Eye (tissue), 1 donor: ENCODE measurements around the gene MBOAT7.

ENCODE experiments used
- DNase-seq: peaks from one replicate; pipeline ENCODE4 v3.0.0-alpha.2; 2015

The MBOAT7 gene

GRCh38 chr19:54137699-54138488 is 51.5 kb downstream of the MBOAT7 start, which contains the start of gene CNOT3:
TSS of gene CNOT3 (plus strand) at chr19:54137762. CDS start at chr19:54142979, 5,217 bp downstream.
- no peak for DNase-seq

- peak; percentile 100 for DNase-seq
Measured at GRCh38 chr19:54136864-54137698, 52.3 kb downstream of the MBOAT7 start.

- DNase-seq = no peak
Measured at GRCh38 chr19:54136086-54136863, 53.1 kb downstream of the MBOAT7 start.

GRCh38 chr19:54133957-54134590 is 55.3 kb downstream of the MBOAT7 start:
- DNase-seq = no peak

GRCh38 chr19:54133312-54133956 is 55.9 kb downstream of the MBOAT7 start:
- peak; percentile 66 for DNase-seq

- no peak for DNase-seq
Measured at GRCh38 chr19:54129617-54129996, 59.8 kb downstream of the MBOAT7 start.

GRCh38 chr19:54128796-54129616 is 60.4 kb downstream of the MBOAT7 start:
- no peak for DNase-seq

- DNase-seq = no peak
Measured at GRCh38 chr19:54128441-54128725, 61.0 kb downstream of the MBOAT7 start.

GRCh38 chr19:54127688-54128440 is 61.5 kb downstream of the MBOAT7 start:
- no peak for DNase-seq

- no peak for DNase-seq
Measured at GRCh38 chr19:54125713-54126112, 63.7 kb downstream of the MBOAT7 start.

- DNase-seq = no peak
Measured at GRCh38 chr19:54124393-54124792, 65.0 kb downstream of the MBOAT7 start.

GRCh38 chr19:54123682-54124081 is 65.7 kb downstream of the MBOAT7 start:
- no peak for DNase-seq
